HCT116 (cell line): ENCODE results near the gene IL1B. TPM values are rescaled to one million over a fixed set of nuclear protein-coding genes. Genes with fewer than 3 reads are reported as not detected.

Experiments used
- ATAC-seq: fragments of 200-7000 bp; cut with Tn5 transposase; 2 replicates; pipeline ENCODE4 v1.9.1; 2020; ENCODE audit warnings: mild to moderate bottlenecking, moderate library complexity
- BruUV-seq: library from RNA; stranded (reverse); fragments of 400-500 nt; replicated peaks from 2 replicates; lab custom pipeline; 2021; lab: Mats Ljungman, UMichigan
- CTCF ChIA-PET: fragments of 300-600 bp; sonication (Branson Sonifier 250); formaldehyde crosslinking; loops from one replicate; lab custom pipeline; 2021; ENCODE audit warnings: antibody characterized with exemption; lab: Charles Lee
- POLR2A ChIA-PET: fragments of 300-600, 350-600 bp; sonication (Branson Sonifier 250); formaldehyde crosslinking; loops from one replicate; lab custom pipeline; 2021; ENCODE audit warnings: antibody characterized with exemption; lab: Charles Lee
- RAD21 ChIA-PET, 2 experiments: fragments of 300-600 bp; sonication (Branson Sonifier 250); formaldehyde crosslinking; loops; one replicate each; lab custom pipeline; 2023; ENCODE audit warnings: low total read pairs in 2 of 2; ENCODE audit not compliant: uncharacterized antibody in 2 of 2, unreplicated experiment in 2 of 2, low non-redundant PET in 1 of 2; lab: Charles Lee
- DNase-seq: peaks from one replicate; pipeline ENCODE4 v3.0.0-alpha.2; 2010; ENCODE audit warnings: low read depth, low spot score
- H2AFZ ChIP-seq: fragments of 200-600 bp; shearing (Covaris generic), sonication (generic); 2 replicates; pipeline ENCODE4 v1.6.1; 2017; ENCODE audit warnings: low read depth, mixed run types, mixed read lengths, antibody characterized with exemption, low read length; ENCODE audit not compliant: poor library complexity, severe bottlenecking
- H3K27ac ChIP-seq: 2 replicates; pipeline ENCODE4 v1.5.1; 2012; ENCODE audit warnings: low read depth, low read length
- H3K27me3 ChIP-seq: fragments of 200-600 bp; sonication (generic); 2 replicates; pipeline ENCODE4 v1.6.1; 2016; ENCODE audit warnings: mixed run types, low read length, mixed read lengths; ENCODE audit not compliant: insufficient read depth
- H3K36me3 ChIP-seq, 2 experiments: fragments of 200-500 bp in 1 of 2; fragments of 200-600 bp in 1 of 2; sonication (Bioruptor generic) in 1 of 2; sonication (generic) in 1 of 2; 2 replicates each; pipeline versions ENCODE4 v1.5.1 to v1.6.1; 2014 to 2016; ENCODE audit warnings: low read length in 2 of 2, inconsistent platforms in 1 of 2, mixed read lengths in 1 of 2, mixed run types in 1 of 2; ENCODE audit not compliant: insufficient read depth in 2 of 2, control insufficient read depth in 1 of 2
- H3K4me1 ChIP-seq, 2 experiments: fragments of 200-600 bp in 1 of 2; sonication (generic) in 1 of 2; 2 replicates each; pipeline versions ENCODE4 v1.5.1 to v1.6.1; 2012 to 2017; ENCODE audit warnings: low read length in 2 of 2, inconsistent platforms in 1 of 2, mild to moderate bottlenecking in 1 of 2, mixed read lengths in 1 of 2, mixed run types in 1 of 2, moderate library complexity in 1 of 2; ENCODE audit not compliant: insufficient read depth in 2 of 2, control insufficient read depth in 1 of 2
- H3K4me2 ChIP-seq: fragments of 200-600 bp; sonication (generic); 2 replicates; pipeline ENCODE4 v1.6.1; 2017; ENCODE audit warnings: mixed run types, low read length, mixed read lengths
- H3K4me3 ChIP-seq, 2 experiments: fragments of 200-600 bp in 1 of 2; sonication (generic) in 1 of 2; replicated peaks in 1 of 2; 2 replicates each; pipeline ENCODE4 v1.5.1; 2011 to 2016; ENCODE audit warnings: low read length in 2 of 2, control low read depth in 1 of 2, low read depth in 1 of 2, mild to moderate bottlenecking in 1 of 2, mixed read lengths in 1 of 2, mixed run types in 1 of 2
- H3K79me2 ChIP-seq: fragments of 200-600 bp; sonication (generic); 2 replicates; pipeline ENCODE4 v1.6.1; 2017; ENCODE audit warnings: mild to moderate bottlenecking, mixed run types, low read length, moderate library complexity, mixed read lengths; ENCODE audit not compliant: insufficient read depth
- H3K9ac ChIP-seq: fragments of 200-600 bp; sonication (generic); 2 replicates; pipeline ENCODE4 v1.6.1; 2016; ENCODE audit warnings: low read length, mixed read lengths
- H3K9me2 ChIP-seq: fragments of 200-600 bp; sonication (generic), shearing (Covaris generic); 2 replicates; pipeline ENCODE4 v1.6.1; 2017; ENCODE audit warnings: mixed run types, mild to moderate bottlenecking, moderate library complexity; ENCODE audit not compliant: insufficient read depth
- H3K9me3 ChIP-seq, 2 experiments: fragments of 200-500 bp in 1 of 2; fragments of 200-600 bp in 1 of 2; sonication (Bioruptor generic) in 1 of 2; sonication (generic) in 1 of 2; 2 replicates each; pipeline ENCODE4 v1.6.1; 2014 to 2017; ENCODE audit warnings: low read length in 2 of 2, mixed read lengths in 2 of 2, inconsistent platforms in 1 of 2, low read depth in 1 of 2, mild to moderate bottlenecking in 1 of 2, mixed run types in 1 of 2, moderate library complexity in 1 of 2; ENCODE audit not compliant: control insufficient read depth in 1 of 2, insufficient read depth in 1 of 2
- H4K20me1 ChIP-seq: fragments of 200-600 bp; sonication (generic), shearing (Covaris generic); 2 replicates; pipeline ENCODE4 v1.6.1; 2017; ENCODE audit warnings: mixed run types, mild to moderate bottlenecking, moderate library complexity; ENCODE audit not compliant: insufficient read depth
- CBX3 ChIP-seq: IDR thresholded peaks from 2 replicates; pipeline ENCODE4 v1.6.1; 2012; ENCODE audit warnings: low read depth
- EGR1 ChIP-seq: IDR thresholded peaks from 2 replicates; pipeline ENCODE4 v1.6.1; 2012; ENCODE audit warnings: low read depth
- ELF1 ChIP-seq: IDR thresholded peaks from 2 replicates; pipeline ENCODE4 v1.6.1; 2012; ENCODE audit warnings: low read depth, borderline replicate concordance
- JUND ChIP-seq: IDR thresholded peaks from 2 replicates; pipeline ENCODE4 v1.6.1; 2012
- POLR2AphosphoS5 ChIP-seq: IDR thresholded peaks from 2 replicates; pipeline ENCODE4 v1.6.1; 2011; ENCODE audit warnings: mild to moderate bottlenecking, low read depth, low read length, moderate library complexity
- SIN3A ChIP-seq: IDR thresholded peaks from 2 replicates; pipeline ENCODE4 v1.6.1; 2012; ENCODE audit warnings: low read depth
- SRF ChIP-seq: IDR thresholded peaks from 2 replicates; pipeline ENCODE4 v1.6.1; 2012; ENCODE audit warnings: low read depth
- YY1 ChIP-seq: IDR thresholded peaks from 2 replicates; pipeline ENCODE4 v1.6.1; 2011; ENCODE audit warnings: low read length, low read depth, moderate library complexity, mild to moderate bottlenecking; ENCODE audit not compliant: insufficient replicate concordance; ENCODE audit errors: extremely low read depth
- ZFX ChIP-seq: fragments of 450-650 bp; IDR thresholded peaks from 2 replicates; pipeline ENCODE4 v1.6.1; 2017
- intact Hi-C: fragments of 100-400 bp; cut with micrococcal nuclease; formaldehyde crosslinking; loops from 2 replicates; pipeline ENCODE4 v1.10.0; 2022
- total RNA-seq: library from RNA; stranded (reverse); gene quantifications from one replicate; pipeline ENCODE4 v1.2.1, GENCODE V29; 2021; ENCODE audit not compliant: unreplicated experiment
- TF ChIP-seq, protein P1 (sequence below): IDR thresholded peaks from 2 replicates; pipeline ENCODE4 v1.6.1; 2011; ENCODE audit warnings: mild to moderate bottlenecking, low read length, moderate library complexity; ENCODE audit not compliant: insufficient replicate concordance; ENCODE audit errors: extremely low read depth
- TF ChIP-seq, protein P2 (sequence below), 3 experiments: fragments of 200-600 bp in 1 of 3; sonication (generic) in 1 of 3; IDR thresholded peaks in 2 of 3; conservative IDR thresholded peaks in 1 of 3; 2 replicates each; pipeline ENCODE4 v1.5.1; 2012 to 2017; ENCODE audit warnings: low read depth in 2 of 3, low read length in 2 of 3, antibody characterized with exemption in 1 of 3, borderline replicate concordance in 1 of 3, control low read depth in 1 of 3, mild to moderate bottlenecking in 1 of 3, mixed read lengths in 1 of 3, mixed run types in 1 of 3, moderate library complexity in 1 of 3; ENCODE audit not compliant: insufficient read depth in 1 of 3

IL1B gene
- total RNA-seq, 1 experiment from 2014 or later, result not detected

DNA sequence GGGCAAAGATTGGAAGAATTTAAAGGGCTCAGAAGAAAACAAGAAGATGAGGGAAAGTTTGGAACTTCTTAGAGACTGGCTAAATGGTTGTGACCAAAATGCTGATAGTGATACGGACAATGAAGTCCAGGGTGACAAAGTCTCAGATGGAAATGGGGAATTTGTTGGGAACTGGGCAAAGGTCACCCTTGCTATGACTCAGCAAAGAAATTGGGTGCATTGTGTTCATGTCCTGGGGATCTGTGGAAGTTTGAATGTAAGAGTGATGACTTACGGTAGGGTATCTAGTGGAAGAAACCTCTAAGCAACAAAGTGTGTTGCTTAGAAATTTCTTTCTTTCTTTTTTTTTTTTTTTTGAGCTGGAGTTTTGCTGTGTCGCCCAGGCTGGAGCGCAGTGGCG lies 46.3 kb downstream of the IL1B start:
- Histone ChIP-seq H3K9ac (no peak overlapping the region), H2AFZ (no peak overlapping the region), H3K79me2 (no peaks in the 10 kb centered on the region), H3K36me3 (no peaks in the 10 kb centered on the region), H3K4me3 (no peak overlapping the region), H3K27me3 (no peaks in the 10 kb centered on the region), H3K9me2 (no peaks in the 10 kb centered on the region), H3K27ac (no peak overlapping the region), H3K9me3 (no peaks in the 10 kb centered on the region), H3K4me2 (no peak overlapping the region), H3K4me1 (peaks cover 0 to 4% of the 10 kb centered on the region in 2 experiments; a peak in 1 of 4 replicates), H4K20me1 (no peaks in the 10 kb centered on the region)
- ChIA-PET CTCF (no interaction called here), RAD21 (no interaction called here), POLR2A (no interaction called here)
- BruUV-seq, result no TSS peak
- ATAC-seq (no peak), DNase-seq (no peak)
- TF ChIP-seq, protein P1, sequence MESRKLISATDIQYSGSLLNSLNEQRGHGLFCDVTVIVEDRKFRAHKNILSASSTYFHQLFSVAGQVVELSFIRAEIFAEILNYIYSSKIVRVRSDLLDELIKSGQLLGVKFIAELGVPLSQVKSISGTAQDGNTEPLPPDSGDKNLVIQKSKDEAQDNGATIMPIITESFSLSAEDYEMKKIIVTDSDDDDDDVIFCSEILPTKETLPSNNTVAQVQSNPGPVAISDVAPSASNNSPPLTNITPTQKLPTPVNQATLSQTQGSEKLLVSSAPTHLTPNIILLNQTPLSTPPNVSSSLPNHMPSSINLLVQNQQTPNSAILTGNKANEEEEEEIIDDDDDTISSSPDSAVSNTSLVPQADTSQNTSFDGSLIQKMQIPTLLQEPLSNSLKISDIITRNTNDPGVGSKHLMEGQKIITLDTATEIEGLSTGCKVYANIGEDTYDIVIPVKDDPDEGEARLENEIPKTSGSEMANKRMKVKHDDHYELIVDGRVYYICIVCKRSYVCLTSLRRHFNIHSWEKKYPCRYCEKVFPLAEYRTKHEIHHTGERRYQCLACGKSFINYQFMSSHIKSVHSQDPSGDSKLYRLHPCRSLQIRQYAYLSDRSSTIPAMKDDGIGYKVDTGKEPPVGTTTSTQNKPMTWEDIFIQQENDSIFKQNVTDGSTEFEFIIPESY, result no peak
- no peak for TF ChIP-seq ZFX
- no peak for TF ChIP-seq SRF
- intact Hi-C loops, result no loop called here

DNA sequence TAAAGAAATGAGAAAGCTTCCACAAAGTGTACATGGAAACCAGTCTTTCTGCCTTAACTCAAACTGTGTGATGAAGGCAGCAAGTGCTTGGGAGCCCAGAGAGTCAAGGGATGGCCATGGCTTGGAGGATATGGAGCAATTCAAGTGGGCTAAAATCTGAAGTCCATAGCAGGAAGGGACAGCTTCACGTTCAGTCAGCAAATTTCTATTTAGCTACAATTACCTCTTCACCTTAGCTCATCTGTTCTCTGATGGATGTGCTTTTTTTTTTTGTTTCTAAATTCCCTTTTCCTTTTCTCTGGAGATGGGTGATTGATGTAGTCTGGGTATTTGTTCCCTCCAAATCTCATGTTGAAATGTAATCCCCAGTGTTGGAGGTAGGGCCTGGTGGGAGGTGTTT lies 47.4 kb downstream of the IL1B start:
- no TSS peak for BruUV-seq
- RAD21 ChIA-PET, result no interaction called here
- Histone ChIP-seq H3K27ac (no peak overlapping the region), H3K9me2 (no peaks in the 10 kb centered on the region), H2AFZ (no peak overlapping the region)
- no peak for TF ChIP-seq ELF1
- no peak for TF ChIP-seq EGR1
- no peak for TF ChIP-seq JUND
- no peak for TF ChIP-seq ZFX
- TF ChIP-seq, protein P2, sequence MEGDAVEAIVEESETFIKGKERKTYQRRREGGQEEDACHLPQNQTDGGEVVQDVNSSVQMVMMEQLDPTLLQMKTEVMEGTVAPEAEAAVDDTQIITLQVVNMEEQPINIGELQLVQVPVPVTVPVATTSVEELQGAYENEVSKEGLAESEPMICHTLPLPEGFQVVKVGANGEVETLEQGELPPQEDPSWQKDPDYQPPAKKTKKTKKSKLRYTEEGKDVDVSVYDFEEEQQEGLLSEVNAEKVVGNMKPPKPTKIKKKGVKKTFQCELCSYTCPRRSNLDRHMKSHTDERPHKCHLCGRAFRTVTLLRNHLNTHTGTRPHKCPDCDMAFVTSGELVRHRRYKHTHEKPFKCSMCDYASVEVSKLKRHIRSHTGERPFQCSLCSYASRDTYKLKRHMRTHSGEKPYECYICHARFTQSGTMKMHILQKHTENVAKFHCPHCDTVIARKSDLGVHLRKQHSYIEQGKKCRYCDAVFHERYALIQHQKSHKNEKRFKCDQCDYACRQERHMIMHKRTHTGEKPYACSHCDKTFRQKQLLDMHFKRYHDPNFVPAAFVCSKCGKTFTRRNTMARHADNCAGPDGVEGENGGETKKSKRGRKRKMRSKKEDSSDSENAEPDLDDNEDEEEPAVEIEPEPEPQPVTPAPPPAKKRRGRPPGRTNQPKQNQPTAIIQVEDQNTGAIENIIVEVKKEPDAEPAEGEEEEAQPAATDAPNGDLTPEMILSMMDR (IDR thresholded peaks at IDR 0.05 in 2 of 3, conservative IDR thresholded peaks at IDR 0.05 in 1 of 3; ENCODE audit: borderline replicate concordance in 1 of 3, insufficient read depth in 1 of 3, low read depth in 2 of 3, low read length in 2 of 3), result no peak
- TF ChIP-seq YY1, result no peak
- no peak for TF ChIP-seq CBX3
- TF ChIP-seq POLR2AphosphoS5, result no peak
- TF ChIP-seq, protein P1, result no peak
- no peak for TF ChIP-seq SIN3A
- TF ChIP-seq, all 23 proteins: peak for 0
- Histone ChIP-seq H3K9ac (no peak overlapping the region), H3K79me2 (no peaks in the 10 kb centered on the region), H3K4me3 (no peak overlapping the region), H3K36me3 (no peaks in the 10 kb centered on the region), H3K9me3 (no peaks in the 10 kb centered on the region), H3K4me2 (no peak overlapping the region), H3K4me1 (peaks cover 0 to 8% of the 10 kb centered on the region in 2 experiments; a peak in 2 of 4 replicates), H3K27me3 (no peaks in the 10 kb centered on the region), H4K20me1 (no peaks in the 10 kb centered on the region)
- ATAC-seq (no peak), DNase-seq (no peak)
- ChIA-PET CTCF (no interaction called here), POLR2A (no interaction called here)
- intact Hi-C loops, result no loop called here
